GM12878 (cell line): ENCODE data around the gene ACCS. TPM values are rescaled to one million over a fixed set of nuclear protein-coding genes. Genes with fewer than 3 reads are reported as not detected.

Experiments
- ATAC-seq: fragments of 200-7000 bp; cut with Tn5 transposase; 3 replicates; pipeline ENCODE4 v1.9.1; 2020; ENCODE audit warnings: mild to moderate bottlenecking, moderate library complexity
- BruUV-seq: library from RNA; stranded (reverse); fragments of 400-500 nt; replicated peaks from 2 replicates; lab custom pipeline; 2021; lab: Mats Ljungman, UMichigan
- CTCF ChIA-PET: fragments of 300-600 bp; sonication (Branson Sonifier 250); formaldehyde crosslinking; extraction: SDS; loops from one replicate; lab custom pipeline; 2021; ENCODE audit warnings: inconsistent platforms; lab: Yijun Ruan, JAX
- POLR2A ChIA-PET: fragments of 350-600 bp; formaldehyde crosslinking; extraction: SDS; loops from one replicate; lab custom pipeline; 2021; ENCODE audit warnings: inconsistent platforms; lab: Charles Lee
- RAD21 ChIA-PET: fragments of 300-600 bp; sonication (Branson Sonifier 250); formaldehyde crosslinking; loops from one replicate; lab custom pipeline; 2023; ENCODE audit warnings: antibody characterized with exemption; ENCODE audit not compliant: unreplicated experiment; lab: Charles Lee
- SMC1A ChIA-PET: fragments of 300-600 bp; sonication (Branson Sonifier 250); formaldehyde crosslinking; loops from one replicate; lab custom pipeline; 2023; ENCODE audit not compliant: unreplicated experiment, uncharacterized antibody; lab: Charles Lee
- DNase-seq: peaks from one replicate; pipeline ENCODE4 v3.0.0-alpha.2; 2011; ENCODE audit warnings: low read depth, low spot score
- FAIRE-seq: peaks from 3 replicates; lab custom pipeline; 2011; peaks lifted over from hg19 to GRCh38; lab: Jason Lieb, UNC
- H2AFZ ChIP-seq: 2 replicates; pipeline ENCODE4 v1.6.0; 2011; ENCODE audit warnings: low read depth, low read length, control low read depth; ENCODE audit not compliant: control insufficient read depth
- H3K27ac ChIP-seq: 2 replicates; pipeline ENCODE4 v1.5.1; 2011; ENCODE audit warnings: control low read depth; ENCODE audit not compliant: control insufficient read depth, insufficient read depth
- H3K27me3 ChIP-seq, 2 experiments: replicated peaks in 1 of 2; 2 replicates each; pipeline versions ENCODE4 v1.6.0 to v1.6.1; 2011; ENCODE audit warnings: low read length in 1 of 2; ENCODE audit not compliant: control insufficient read depth in 2 of 2, insufficient read depth in 2 of 2
- H3K36me3 ChIP-seq, 2 experiments: 2 replicates each; pipeline ENCODE4 v1.5.1; 2011; ENCODE audit warnings: low read length in 1 of 2; ENCODE audit not compliant: control insufficient read depth in 2 of 2, insufficient read depth in 2 of 2
- H3K4me1 ChIP-seq: 2 replicates; pipeline ENCODE4 v1.6.1; 2011; ENCODE audit warnings: mild to moderate bottlenecking, low read length, moderate library complexity, mixed read lengths; ENCODE audit not compliant: control insufficient read depth, insufficient read depth
- H3K4me2 ChIP-seq: 2 replicates; pipeline ENCODE4 v1.6.0; 2011; ENCODE audit warnings: control low read depth; ENCODE audit not compliant: control insufficient read depth, insufficient read depth
- H3K4me3 ChIP-seq: fragments of 200-600 bp; sonication (generic); 2 replicates; pipeline ENCODE4 v1.5.1; 2016
- H3K79me2 ChIP-seq: 2 replicates; pipeline ENCODE4 v1.6.0; 2011; ENCODE audit warnings: low read length; ENCODE audit not compliant: control insufficient read depth, insufficient read depth
- H3K9ac ChIP-seq: 2 replicates; pipeline ENCODE4 v1.8.0; 2011; ENCODE audit warnings: low read length, control low read depth, mixed read lengths; ENCODE audit not compliant: control insufficient read depth, insufficient read depth
- H3K9me3 ChIP-seq: replicated peaks from 3 replicates; pipeline ENCODE4 v1.5.1; 2011; ENCODE audit warnings: mild to moderate bottlenecking, low read length; ENCODE audit not compliant: control insufficient read depth, insufficient read depth
- H4K20me1 ChIP-seq: 2 replicates; pipeline ENCODE4 v1.6.0; 2011; ENCODE audit not compliant: control insufficient read depth, insufficient read depth
- CTCF ChIP-seq, 3 experiments: IDR thresholded peaks in 2 of 3; conservative IDR thresholded peaks in 1 of 3; 2 replicates each; pipeline ENCODE4 v1.5.1; 2011; ENCODE audit warnings: low read depth in 3 of 3, low read length in 3 of 3, mild to moderate bottlenecking in 3 of 3, control low read depth in 2 of 3, moderate library complexity in 2 of 3, inconsistent platforms in 1 of 3, mixed read lengths in 1 of 3; ENCODE audit not compliant: control insufficient read depth in 2 of 3, insufficient read depth in 1 of 3; ENCODE audit errors: extremely low read depth in 1 of 3
- NRF1 ChIP-seq: conservative IDR thresholded peaks from 2 replicates; pipeline ENCODE4 v1.6.1; 2011; ENCODE audit warnings: mild to moderate bottlenecking, low read depth, low read length, improper control_type of control experiment
- POU2F2 ChIP-seq: IDR thresholded peaks from 3 replicates; pipeline ENCODE4 v1.6.1; 2011; ENCODE audit warnings: low read depth, mild to moderate bottlenecking, low read length, borderline replicate concordance
- RAD21 ChIP-seq: IDR thresholded peaks from 2 replicates; pipeline ENCODE4 v1.6.1; 2011; ENCODE audit warnings: mild to moderate bottlenecking, low read depth, low read length, moderate library complexity; ENCODE audit not compliant: insufficient read depth
- SMC3 ChIP-seq: IDR thresholded peaks from 2 replicates; pipeline ENCODE4 v1.6.1; 2011; ENCODE audit warnings: low read length, improper control_type of control experiment, borderline replicate concordance
- WGBS: methylation state at CpG from one replicate; pipeline ENCODE4 v1.1.6; 2016; ENCODE audit warnings: low lambda C conversion rate; ENCODE audit not compliant: insufficient replicate concordance, insufficient coverage; ENCODE audit errors: missing lambda C conversion rate; 5-methylcytosine and 5-hydroxymethylcytosine counted together
- in situ Hi-C: fragments of 300-500 bp; cut with MboI; formaldehyde crosslinking; loops from 9 replicates; pipeline ENCODE4 v1.14.3; 2018; ENCODE audit warnings: mixed read lengths
- intact Hi-C: fragments of 100-400 bp; cut with micrococcal nuclease; formaldehyde crosslinking; loops from one replicate; pipeline ENCODE4 v1.14.2; 2022; ENCODE audit not compliant: unreplicated experiment
- polyA plus RNA-seq, 11 experiments: library from polyadenylated mRNA; depleted of rRNA in 4 of 11; unstranded in 6 of 11; stranded (reverse) in 5 of 11; fragments of >200 nt; fragmentation: Nextera tagmentation in 4 of 11; fragmentation: Illumina TruSeq in 1 of 11; extraction: Ambion mirVana in 4 of 11; extraction: Trizol in 1 of 11; gene quantifications; 1 replicate in 1 of 11; 2 replicates in 10 of 11; pipeline versions ENCODE4 v1.2.1 to v1.2.3, GENCODE V29; 2011 to 2016; ENCODE audit warnings: inconsistent platforms in 2 of 11, missing spikeins in 2 of 11, low read depth in 1 of 11
- total RNA-seq, 4 experiments: library from RNA; depleted of rRNA in 3 of 4; stranded (reverse); fragments of >200 nt in 3 of 4; fragmentation: Illumina TruSeq in 1 of 4; extraction: Trizol in 1 of 4; gene quantifications; 2 replicates each; pipeline versions ENCODE4 v1.2.1 to v1.2.3, GENCODE V29; 2013 to 2021

The ACCS gene
- total and polyA plus RNA-seq, 10 of the 15 experiments (the other 5 are each of a cell fraction or from before 2014, with no cell fraction given) = 4.8 to 35.9 (median 17.0) TPM

- intact Hi-C loops (loop anchor here (1.0 to 10.0 kb wide), 2 partner anchors 444 to 530 kb away; no protein-coding TSS in a partner anchor), in situ Hi-C loops (loop anchor here (5.0 kb wide), 1 partner anchor 443 kb away; no protein-coding TSS in a partner anchor)
- H3K4me2 ChIP-seq = no peak overlapping the region
- H3K27ac ChIP-seq = no peak overlapping the region
- 18% methylated on average over 11 of the region's 11 CpGs for WGBS
- peak; percentile 72 for ATAC-seq
- ChIA-PET POLR2A (interaction anchor here (0.8 to 1.7 kb wide), 2 partner anchors 26 to 472 kb away, joined by 3 read pairs; no protein-coding TSS in a partner anchor), SMC1A (interaction anchor here (0.7 to 4.8 kb wide), 9 partner anchors 8 to 211 kb away, joined by 3 to 36 read pairs (median 4); no protein-coding TSS in a partner anchor), CTCF (interaction anchor here (0.6 to 5.3 kb wide), 36 partner anchors 8 to 765 kb away, joined by 3 to 107 read pairs (median 5); partner anchors contain the start of gene ACCS), RAD21 (interaction anchor here (0.7 to 1.9 kb wide), 6 partner anchors 10 to 440 kb away, joined by 3 to 5 read pairs (median 4); no protein-coding TSS in a partner anchor)
- no peaks in the 10 kb centered on the region for H3K36me3 ChIP-seq
- no peak overlapping the region for H3K4me3 ChIP-seq
- H3K9ac ChIP-seq = no peak overlapping the region
- no peaks in the 10 kb centered on the region for H4K20me1 ChIP-seq
- BruUV-seq = no TSS peak
- TF ChIP-seq RAD21 (peak; percentile 67), NRF1 (no peak), CTCF (IDR thresholded peaks at IDR 0.05 in 2 of 3, conservative IDR thresholded peaks at IDR 0.05 in 1 of 3; ENCODE audit: control insufficient read depth in 2 of 3, extremely low read depth in 1 of 3, insufficient read depth in 1 of 3, low read depth in 3 of 3, low read length in 3 of 3) (peak; percentile 80), POU2F2 (0 out of 3 replicates have a peak, but pooled peaks have one; percentile 47), SMC3 (peak; percentile 48; the same call in 1 of the 2 replicates)
- no peaks in the 10 kb centered on the region for H3K9me3 ChIP-seq
- H3K27me3 ChIP-seq = no peaks in the 10 kb centered on the region; a peak in 1 of 4 replicates
- no peak overlapping the region for H2AFZ ChIP-seq
- H3K4me1 ChIP-seq = no peaks in the 10 kb centered on the region; the same call in 1 of the 2 replicates
- DNase-seq = no peak
- no peaks in the 10 kb centered on the region; the same call in none of the 2 replicates for H3K79me2 ChIP-seq
- peak; percentile 57 for FAIRE-seq
Observed at GRCh38 chr11:44094260-44094868, 28.3 kb downstream of the ACCS start.
